Tibial artery (tissue), 4 donors: ENCODE measurements around the gene CDK18.
"Not testable (repeated sequence)": the region's sequence is repeated elsewhere in the genome, so short reads cannot be mapped to it uniquely, and the experiment has no call there.

Source experiments
- DNase-seq, 2 donors: peaks; one replicate each; pipeline ENCODE4 v3.0.0-alpha.2; 2019
- H3K27ac ChIP-seq, 2 donors: fragments of 200-600 bp; sonication (generic) in 1 of 2; 1 replicate in 1 of 2; 2 replicates in 1 of 2; pipeline ENCODE4 v1.5.1; 2018 to 2019; ENCODE audit warnings: mild to moderate bottlenecking in 1 of 2
- H3K27me3 ChIP-seq, 2 donors: fragments of 200-600 bp; sonication (generic) in 1 of 2; one replicate each; pipeline versions ENCODE4 v1.5.1 to v1.6.0; 2016 to 2019
- H3K36me3 ChIP-seq, 3 donors: fragments of 200-600 bp; sonication (generic) in 2 of 3; one replicate each; pipeline ENCODE4 v1.5.1; 2016 to 2019; ENCODE audit warnings: mild to moderate bottlenecking in 2 of 3
- H3K4me1 ChIP-seq, 4 donors: fragments of 200-600 bp; sonication (generic) in 2 of 4; 1 replicate in 3 of 4; 2 replicates in 1 of 4; pipeline ENCODE4 v1.5.1; 2016 to 2019
- H3K4me3 ChIP-seq, 2 donors: fragments of 200-600 bp; sonication (generic) in 1 of 2; 1 replicate in 1 of 2; 2 replicates in 1 of 2; pipeline ENCODE4 v1.5.1; 2018 to 2019; ENCODE audit warnings: mild to moderate bottlenecking in 2 of 2
- H3K9me3 ChIP-seq, 3 donors: fragments of 200-600 bp; sonication (generic) in 1 of 3; one replicate each; pipeline ENCODE4 v1.5.1; 2016 to 2019
- CTCF ChIP-seq, 2 experiments: fragments of 200-600 bp in 1 of 2; fragments of 450-650 bp in 1 of 2; IDR thresholded peaks; one replicate each; pipeline ENCODE4 v1.5.1; 2017 to 2019; ENCODE audit warnings: antibody characterized with exemption in 2 of 2, mild to moderate bottlenecking in 1 of 2, moderate library complexity in 1 of 2
- intact Hi-C: fragments of 100-400 bp; cut with DNase I; formaldehyde crosslinking; loops from one replicate; pipeline ENCODE4 v1.15.0; 2023; ENCODE audit warnings: low total_unique reads

CDK18 gene

GRCh38 chr1:205477121-205477758, 27.2 kb upstream of the CDK18 start:
- intact Hi-C loops: no loop called here
- peaks cover 0 to 15% (median 9%) of the 10 kb centered on the region in 4 donors for H3K4me1 ChIP-seq
- H3K27me3 ChIP-seq: peaks cover 0 to 70% of the 10 kb centered on the region in 2 donors
- no peak for TF ChIP-seq CTCF (IDR thresholded peaks at IDR 0.05)
- no peaks in the 10 kb centered on the region for H3K36me3 ChIP-seq
- no peak for DNase-seq
- H3K27ac ChIP-seq: no peak overlapping the region
- peaks cover 0 to 11% (median 3%) of the 10 kb centered on the region in 3 donors for H3K9me3 ChIP-seq
- H3K4me3 ChIP-seq: no peak overlapping the region

GRCh38 chr1:205477759-205478247, 26.7 kb upstream of the CDK18 start:
- intact Hi-C loops: no loop called here
- H3K4me3 ChIP-seq: no peak overlapping the region
- H3K36me3 ChIP-seq: no peaks in the 10 kb centered on the region
- H3K4me1 ChIP-seq: peaks cover 0 to 15% (median 9%) of the 10 kb centered on the region in 4 donors
- H3K27me3 ChIP-seq: peaks cover 0 to 71% of the 10 kb centered on the region in 2 donors
- peaks cover 0 to 11% (median 3%) of the 10 kb centered on the region in 3 donors for H3K9me3 ChIP-seq
- TF ChIP-seq CTCF (IDR thresholded peaks at IDR 0.05): no peak
- no peak overlapping the region for H3K27ac ChIP-seq
- peak in 1 of 2 donors; percentile 77 for DNase-seq

- H3K27ac ChIP-seq, H3K4me3 ChIP-seq, intact Hi-C loops, DNase-seq, H3K36me3 ChIP-seq: not testable (repeated sequence)
- peaks cover 0 to 15% (median 9%) of the 10 kb centered on the region in 4 donors for H3K4me1 ChIP-seq
- H3K9me3 ChIP-seq: peaks cover 0 to 11% (median 3%) of the 10 kb centered on the region in 3 donors
- H3K27me3 ChIP-seq: peaks cover 0 to 67% of the 10 kb centered on the region in 2 donors
Measured at GRCh38 chr1:205478985-205479384, 25.5 kb upstream of the CDK18 start.

DNA sequence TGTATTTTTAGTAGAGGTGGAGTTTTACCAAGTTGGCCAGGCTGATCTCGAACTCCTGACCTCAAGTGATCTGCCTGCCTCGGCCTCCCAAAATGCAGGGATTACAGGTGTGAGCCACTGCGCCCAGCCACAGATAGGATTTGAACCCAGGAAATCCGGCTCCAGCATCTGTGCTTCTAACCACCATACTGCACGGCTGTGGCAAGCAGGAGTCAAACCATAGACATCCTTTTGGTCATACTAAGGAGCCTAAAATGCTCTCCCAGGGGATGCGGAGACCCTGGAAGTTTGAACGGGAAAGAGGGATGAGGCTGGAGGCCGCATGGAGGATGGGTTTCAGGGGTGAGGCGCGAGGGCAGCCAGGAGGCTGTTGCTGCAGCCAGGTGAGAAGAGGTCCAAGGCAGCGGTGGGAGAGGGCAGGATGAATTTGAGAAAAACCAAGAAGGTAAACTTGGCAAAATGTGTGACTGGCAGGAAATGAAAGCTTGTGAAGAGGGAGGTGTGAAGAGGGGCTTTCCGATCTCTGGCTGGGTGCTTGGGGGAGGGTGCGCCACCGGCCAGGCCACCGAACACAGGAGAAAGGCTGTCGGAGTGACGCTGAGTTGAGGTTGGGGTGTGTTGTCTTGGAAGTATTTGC, 24.0 kb upstream of the CDK18 start:
- Histone ChIP-seq H3K27me3 (peaks cover 0 to 72% of the 10 kb centered on the region in 2 donors), H3K4me3 (no peak overlapping the region), H3K36me3 (no peaks in the 10 kb centered on the region), H3K4me1 (peaks cover 0 to 19% (median 10%) of the 10 kb centered on the region in 4 donors), H3K27ac (no peak overlapping the region), H3K9me3 (peaks cover 0 to 7% (median 0%) of the 10 kb centered on the region in 3 donors)
- no peak for TF ChIP-seq CTCF (IDR thresholded peaks at IDR 0.05)
- intact Hi-C loops: no loop called here
- no peak for DNase-seq

DNA sequence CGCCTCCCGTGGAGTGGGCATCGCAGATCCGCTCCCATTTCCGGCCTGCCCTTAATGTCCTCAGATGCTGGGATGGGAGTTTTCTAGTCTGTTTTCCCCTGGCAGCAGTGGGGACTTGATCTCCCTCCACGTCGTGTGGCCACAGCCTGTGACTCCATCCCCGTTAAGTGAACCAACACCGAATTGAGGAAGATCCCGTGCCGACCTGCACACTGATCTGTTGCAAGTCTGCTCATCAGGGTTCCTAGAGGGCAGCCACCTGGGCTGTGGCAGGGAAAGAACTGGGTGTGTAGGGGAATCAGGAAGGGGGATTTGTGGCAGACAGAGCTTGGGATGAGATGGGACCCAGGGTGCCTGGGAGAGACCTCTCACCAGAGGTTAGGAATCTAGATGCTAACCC, 23.3 kb upstream of the CDK18 start:
- peaks cover 0 to 75% of the 10 kb centered on the region in 2 donors for H3K27me3 ChIP-seq
- peaks cover 0 to 20% (median 11%) of the 10 kb centered on the region in 4 donors for H3K4me1 ChIP-seq
- no peaks in the 10 kb centered on the region for H3K9me3 ChIP-seq
- no peak for DNase-seq
- no peaks in the 10 kb centered on the region for H3K36me3 ChIP-seq
- H3K4me3 ChIP-seq: no peak overlapping the region
- no peak for TF ChIP-seq CTCF (IDR thresholded peaks at IDR 0.05)
- H3K27ac ChIP-seq: no peak overlapping the region
- intact Hi-C loops: no loop called here

GRCh38 chr1:205481629-205482151, 22.8 kb upstream of the CDK18 start:
- Histone ChIP-seq H3K4me3 (no peak overlapping the region), H3K27ac (no peak overlapping the region), H3K36me3 (no peaks in the 10 kb centered on the region), H3K4me1 (peaks cover 0 to 20% (median 11%) of the 10 kb centered on the region in 4 donors), H3K9me3 (no peaks in the 10 kb centered on the region), H3K27me3 (peaks cover 0 to 76% of the 10 kb centered on the region in 2 donors)
- DNase-seq: no peak
- TF ChIP-seq CTCF (IDR thresholded peaks at IDR 0.05): no peak
- intact Hi-C loops: no loop called here

GRCh38 chr1:205482587-205482986, 21.9 kb upstream of the CDK18 start:
- intact Hi-C loops, H3K36me3 ChIP-seq, H3K4me3 ChIP-seq, DNase-seq, H3K9me3 ChIP-seq, H3K27ac ChIP-seq: not testable (repeated sequence)
- peaks cover 0 to 16% (median 8%) of the 10 kb centered on the region in 4 donors for H3K4me1 ChIP-seq
- H3K27me3 ChIP-seq: peaks cover 0 to 70% of the 10 kb centered on the region in 2 donors
